ENCODE measurements around the gene HS2ST1.

DNA sequence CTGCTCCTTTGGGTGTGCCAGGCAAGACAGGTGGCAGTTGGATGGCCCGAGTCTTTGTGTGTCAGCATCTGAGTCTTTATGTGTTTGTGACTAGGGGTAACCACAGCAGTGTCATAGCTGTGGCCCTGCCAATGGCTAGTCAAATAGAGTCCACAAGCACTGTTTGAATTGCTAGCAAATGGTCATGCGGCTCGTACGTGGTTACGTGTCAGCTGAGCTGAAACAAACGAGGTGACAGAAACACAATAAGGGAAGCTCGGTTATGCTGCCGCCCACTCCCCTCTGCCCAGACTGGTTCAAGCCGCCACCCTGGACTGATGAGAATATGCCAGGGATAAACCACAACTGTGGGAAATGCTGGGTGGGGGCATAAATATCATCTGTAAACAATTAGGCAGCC is 239.9 kb downstream of the HS2ST1 start:
- TF ChIP-seq BHLHE40 (IDR thresholded peaks at IDR 0.05; ENCODE audit: low read depth, low read length) (no peak), RAD21 (conservative IDR thresholded peaks at IDR 0.05 in 1 of 2, IDR thresholded peaks at IDR 0.05 in 1 of 2) (no peak), EP300 (IDR thresholded peaks at IDR 0.05) (no peak)
